ENCODE measurements around the gene PCDHA7.

GRCh38 chr5:140802781-140803271 lies 31.2 kb upstream of the PCDHA7 start:
- TF ChIP-seq CTCF (IDR thresholded peaks at IDR 0.05), result no peak
- no peak for TF ChIP-seq POLR2A (IDR thresholded peaks at IDR 0.05)
